GM19099 (cell line): ENCODE results near the gene PRDM1.

Experiments used
- POLR2A ChIP-seq: IDR thresholded peaks from 3 replicates; pipeline ENCODE4 v1.6.1; 2011; ENCODE audit warnings: low read depth; ENCODE audit not compliant: insufficient read length; ENCODE audit errors: extremely low read depth

The PRDM1 gene

DNA sequence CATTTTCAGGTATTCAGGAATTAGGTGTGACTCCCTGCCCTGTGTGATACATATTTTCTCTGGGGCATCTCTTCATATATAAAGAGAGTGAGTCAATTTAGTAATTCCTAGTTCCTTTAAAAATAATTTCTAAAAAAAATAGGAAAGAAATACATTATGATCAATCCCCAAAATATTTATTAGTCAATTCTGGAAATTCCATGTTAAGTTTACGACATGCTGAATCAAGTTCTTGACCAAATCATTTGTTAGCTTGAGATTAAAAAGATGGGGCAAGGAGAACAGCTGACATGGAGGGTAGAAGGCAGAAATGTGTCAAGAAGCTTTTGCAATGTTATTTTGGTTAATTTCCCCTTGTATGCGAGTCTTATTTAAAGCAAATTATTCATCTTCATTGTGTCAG is 22.7 kb upstream of the PRDM1 start:
- TF ChIP-seq POLR2A: no peak

DNA sequence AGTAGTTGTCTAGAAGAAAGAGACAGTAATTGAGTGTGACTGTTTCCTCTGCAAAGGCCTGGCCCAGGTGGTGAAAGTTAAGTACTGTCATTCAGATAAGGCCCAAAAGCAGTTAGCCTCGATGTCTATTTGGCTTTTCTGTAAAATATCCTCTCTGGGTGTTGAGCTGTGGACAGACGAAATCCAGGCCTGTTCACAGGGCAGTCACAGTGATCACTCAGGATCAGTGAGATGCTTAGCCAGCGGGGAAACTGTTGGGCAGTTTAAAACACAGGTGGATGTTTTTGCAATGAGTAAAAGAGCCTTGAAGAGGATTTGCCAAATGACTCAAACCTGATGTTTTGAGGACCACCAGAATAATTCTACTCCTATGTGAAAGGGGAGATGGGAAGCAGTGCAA is 22.0 kb upstream of the PRDM1 start:
- no peak for TF ChIP-seq POLR2A

DNA sequence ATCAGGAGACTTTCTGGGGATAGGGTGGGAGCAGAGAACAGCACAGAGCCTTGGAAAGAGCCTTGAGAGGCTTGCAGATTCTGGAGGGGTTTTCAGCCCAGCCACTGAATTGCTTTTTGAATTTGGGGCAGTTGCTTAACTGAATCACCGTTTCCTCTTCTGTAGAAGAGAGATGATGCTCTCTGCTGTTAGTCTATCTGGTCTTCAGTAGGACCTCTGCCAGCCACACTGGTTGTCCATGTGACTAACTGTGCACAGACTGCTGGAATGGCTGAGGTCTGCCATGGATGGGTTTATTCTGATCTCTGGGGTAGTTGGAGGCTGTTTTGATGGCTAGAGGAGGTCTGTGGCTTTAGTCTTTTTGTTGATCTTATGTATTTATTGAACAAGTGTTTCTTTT is 21.4 kb upstream of the PRDM1 start:
- no peak for TF ChIP-seq POLR2A

DNA sequence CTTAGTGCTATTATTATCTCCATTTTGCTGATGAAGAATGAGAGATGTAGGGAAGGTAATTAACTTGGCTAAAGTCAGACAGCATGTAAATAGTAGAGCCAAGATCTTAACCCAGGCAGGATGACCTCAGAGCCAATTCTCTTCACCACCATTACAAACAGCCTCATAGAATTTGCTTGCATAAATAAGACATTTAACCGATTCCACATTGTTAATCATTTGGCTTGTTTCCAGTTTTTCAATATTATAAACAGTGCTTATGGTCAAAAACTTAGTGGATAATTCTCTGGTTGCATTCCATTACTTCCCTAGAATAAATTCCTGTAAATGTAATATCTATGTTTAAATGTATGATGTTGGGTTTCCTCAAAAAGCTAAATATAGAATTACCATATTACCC is 19.1 kb upstream of the PRDM1 start:
- no peak for TF ChIP-seq POLR2A

DNA sequence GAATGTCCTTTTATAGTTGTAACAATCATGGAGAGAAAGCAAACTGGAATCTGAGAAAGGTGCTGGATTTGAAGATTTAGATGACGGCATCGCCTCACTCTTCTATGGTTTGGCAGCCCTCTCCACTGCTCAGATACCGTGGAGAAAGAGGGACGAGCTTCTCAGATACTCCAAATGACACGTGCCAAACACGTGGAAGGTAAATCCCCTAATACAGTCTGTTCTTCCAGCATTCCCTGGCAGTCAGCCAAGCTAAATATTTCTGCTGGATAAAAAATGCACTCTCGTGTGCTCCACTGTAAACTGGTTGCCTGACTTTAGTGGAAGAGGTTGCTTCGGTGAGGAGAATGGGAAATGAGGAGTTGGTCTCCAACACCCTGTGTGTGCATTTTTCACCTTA is 16.7 kb upstream of the PRDM1 start:
- TF ChIP-seq POLR2A: no peak

DNA sequence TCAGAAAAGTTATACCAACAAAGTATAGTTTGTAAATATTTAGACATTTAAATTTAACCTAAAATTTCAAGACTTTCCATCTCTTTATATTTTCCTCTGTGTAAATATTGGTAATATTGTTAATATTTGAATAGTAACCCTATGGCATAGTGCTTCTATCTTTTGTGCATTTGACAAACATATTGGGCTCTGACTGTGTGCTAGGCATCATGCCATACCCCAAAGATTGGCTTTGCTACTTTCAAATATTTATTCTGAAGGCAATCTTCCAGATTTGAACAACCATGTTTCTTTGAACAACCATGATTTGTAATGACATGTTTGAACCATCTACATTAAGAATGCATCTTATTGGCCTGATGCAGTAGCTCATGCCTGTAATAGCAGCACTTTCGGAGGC is 15.5 kb upstream of the PRDM1 start:
- TF ChIP-seq POLR2A: no peak

DNA sequence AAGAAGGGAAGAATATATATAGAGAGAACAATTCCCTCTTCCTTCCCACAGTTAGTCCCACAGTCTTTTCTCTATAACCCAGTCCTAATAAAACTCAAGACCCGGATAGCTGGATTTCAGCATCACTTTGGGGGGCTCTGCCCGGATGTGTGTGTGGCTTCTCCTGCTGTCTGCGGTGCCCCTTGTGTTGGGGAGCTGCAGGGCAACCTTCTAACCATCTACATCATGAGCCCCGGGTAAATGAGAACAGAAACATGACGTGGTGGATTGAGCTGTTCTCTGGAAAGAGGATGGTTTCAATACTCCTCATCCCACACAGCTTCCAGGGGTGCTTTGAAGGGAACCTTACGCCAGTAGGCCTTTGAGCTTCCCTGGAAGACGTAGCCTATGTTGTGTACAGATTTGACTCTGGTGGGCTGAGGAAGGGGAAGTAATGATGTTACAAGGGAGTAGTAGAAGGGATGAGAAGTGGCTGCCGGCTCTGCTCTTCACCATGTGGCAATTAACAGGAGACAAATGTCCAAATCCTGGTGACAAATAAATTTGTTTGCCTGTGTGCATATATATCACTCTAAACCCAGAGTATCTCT is 13.5 kb upstream of the PRDM1 start:
- no peak for TF ChIP-seq POLR2A

DNA sequence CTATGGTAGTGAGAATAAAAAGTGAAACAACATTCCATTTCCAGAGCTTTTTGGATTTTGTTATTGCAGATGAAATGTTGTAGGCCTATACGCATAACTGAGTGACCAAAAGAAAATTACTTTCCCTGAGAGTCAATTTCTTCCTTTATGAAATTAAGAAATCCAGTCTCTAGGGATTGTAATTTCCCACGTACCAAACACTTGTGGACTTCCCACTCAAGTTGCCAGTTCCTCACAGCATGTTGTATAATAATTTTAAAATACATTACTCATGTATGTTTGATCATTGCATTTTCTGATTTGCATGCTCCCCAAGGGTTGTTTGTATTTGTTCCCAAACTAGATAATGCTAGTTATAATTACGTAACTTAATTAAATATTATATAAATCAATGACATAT is 12.0 kb upstream of the PRDM1 start:
- TF ChIP-seq POLR2A: no peak

DNA sequence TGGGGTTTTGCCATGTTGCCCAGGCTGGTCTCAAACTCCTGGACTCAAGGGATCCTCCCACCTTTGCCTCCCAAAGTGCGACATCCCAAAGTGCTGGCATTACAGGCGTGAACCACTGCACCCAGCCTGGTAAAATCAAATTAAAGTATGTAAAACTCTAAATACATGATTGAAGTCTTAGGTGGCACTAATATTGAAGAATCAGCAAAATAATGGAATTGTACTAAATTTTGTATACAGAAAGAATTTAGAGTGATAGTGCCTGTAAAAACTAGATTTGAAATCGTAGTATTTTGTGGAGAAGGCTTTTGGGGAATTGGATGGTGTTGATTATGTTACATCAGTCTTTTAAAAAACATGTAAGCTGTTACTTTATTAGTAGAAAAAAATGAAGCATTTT is 10.0 kb upstream of the PRDM1 start:
- TF ChIP-seq POLR2A: no peak

DNA sequence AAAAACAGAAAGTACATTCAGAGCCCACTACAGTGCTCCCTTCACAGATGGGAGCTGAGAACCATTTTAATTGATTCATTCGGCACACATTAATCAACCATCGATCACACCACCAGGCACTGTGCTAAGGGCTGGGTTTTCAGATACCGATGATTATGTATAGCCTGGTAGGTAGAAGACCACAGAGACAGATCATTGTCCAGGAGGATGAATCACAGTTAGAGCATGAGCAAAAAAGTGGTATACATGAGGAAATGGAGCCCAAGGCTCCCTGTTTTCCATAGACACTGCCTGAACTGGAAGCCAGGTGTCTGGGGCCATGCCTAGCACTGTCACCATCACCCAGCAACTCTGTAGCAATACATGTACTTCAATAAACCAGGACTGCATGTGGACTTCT is 9.0 kb upstream of the PRDM1 start:
- TF ChIP-seq POLR2A: no peak

DNA sequence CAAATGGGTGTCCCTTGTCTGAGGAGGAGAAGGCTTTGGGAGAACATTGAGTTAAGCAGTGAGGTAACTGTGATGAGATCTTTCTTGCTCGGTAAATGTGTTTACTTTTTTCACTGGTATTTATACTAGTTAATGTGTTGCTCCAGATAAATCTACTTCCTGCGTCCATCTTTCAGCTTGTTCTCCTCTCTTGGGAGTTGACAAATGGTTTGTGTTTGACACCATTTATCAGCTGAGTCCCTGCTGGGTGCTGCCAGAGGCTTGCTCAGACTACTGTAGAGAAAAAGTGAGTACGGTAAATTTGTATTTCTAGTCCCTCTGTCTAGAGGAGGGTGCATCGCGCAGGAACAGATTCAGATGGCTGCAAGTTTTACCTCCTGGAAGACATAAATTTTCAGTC is 8.3 kb upstream of the PRDM1 start:
- TF ChIP-seq POLR2A: no peak

DNA sequence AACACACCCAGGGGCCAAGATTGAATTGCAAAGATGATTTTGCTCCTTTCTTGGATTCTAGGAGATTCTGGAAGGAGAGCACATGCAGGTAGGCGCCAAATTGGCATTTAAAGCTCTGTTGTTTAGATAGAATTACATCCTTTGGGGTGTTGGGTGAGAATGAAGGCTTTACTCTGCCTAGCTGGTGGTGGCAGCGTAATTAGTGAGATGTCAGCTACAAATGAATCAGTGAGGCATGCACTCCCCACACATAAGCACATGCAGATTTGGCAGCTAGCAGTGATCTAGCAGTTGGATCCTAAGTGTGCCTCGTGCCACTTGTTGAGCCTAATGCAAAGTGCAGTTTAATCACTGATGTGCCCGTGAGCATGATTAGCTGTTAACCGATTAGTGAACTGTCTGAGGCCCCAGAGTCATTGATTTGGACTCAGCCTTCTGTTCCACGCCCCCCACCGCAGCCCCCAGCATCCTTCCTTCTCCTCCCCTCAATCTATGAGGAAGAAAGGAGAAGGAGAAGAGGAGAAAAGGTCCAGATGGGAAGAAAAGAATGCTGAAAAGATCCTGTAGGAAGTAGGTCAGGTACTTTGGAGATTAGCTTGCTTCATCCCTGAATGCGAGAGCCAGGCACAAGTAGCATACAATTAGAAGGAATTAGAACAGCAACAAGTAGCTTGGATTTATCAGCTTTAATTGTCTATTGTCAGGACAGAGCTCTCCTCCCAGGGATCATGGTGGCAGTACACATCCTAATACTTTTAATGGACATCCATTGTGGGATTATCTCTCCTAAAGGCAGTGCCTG is 6.0 kb upstream of the PRDM1 start:
- TF ChIP-seq POLR2A: no peak

DNA sequence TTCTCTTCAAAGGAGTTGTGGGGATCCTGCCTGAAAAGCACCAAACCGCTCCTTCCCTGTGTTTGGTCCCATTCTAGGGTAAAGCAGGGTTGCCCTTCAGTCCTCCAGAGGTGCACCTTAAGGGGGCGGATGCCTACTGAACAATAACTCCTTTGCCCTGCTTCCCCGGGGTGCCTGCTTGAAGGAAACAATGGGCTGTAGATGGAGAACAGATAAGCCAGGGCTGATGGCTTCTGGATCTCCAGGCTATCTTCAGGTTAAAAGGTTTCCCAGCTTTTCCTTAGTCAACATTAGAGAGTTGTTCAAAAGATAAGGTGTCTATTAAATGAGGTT is 5.4 kb upstream of the PRDM1 start:
- no peak for TF ChIP-seq POLR2A

DNA sequence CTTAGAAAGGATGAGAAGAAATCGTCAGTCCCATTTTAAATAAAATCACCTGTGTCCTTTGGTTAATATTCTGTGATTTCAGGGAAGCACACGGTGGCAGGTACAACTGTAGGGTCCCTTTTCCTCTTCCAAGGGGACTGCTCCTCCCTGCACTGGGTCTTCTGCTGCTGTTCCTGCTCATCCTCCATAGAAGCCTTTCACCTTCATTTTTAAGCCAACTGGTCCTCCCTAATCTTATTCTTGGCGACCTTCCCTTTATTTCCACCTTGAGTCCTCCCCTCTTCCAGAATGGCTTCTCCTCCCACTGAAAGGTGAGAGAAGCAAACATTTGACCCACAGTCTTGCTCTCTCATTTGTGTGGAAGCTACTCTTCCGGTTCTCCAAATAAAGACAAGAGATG is 4.4 kb upstream of the PRDM1 start:
- no peak for TF ChIP-seq POLR2A

DNA sequence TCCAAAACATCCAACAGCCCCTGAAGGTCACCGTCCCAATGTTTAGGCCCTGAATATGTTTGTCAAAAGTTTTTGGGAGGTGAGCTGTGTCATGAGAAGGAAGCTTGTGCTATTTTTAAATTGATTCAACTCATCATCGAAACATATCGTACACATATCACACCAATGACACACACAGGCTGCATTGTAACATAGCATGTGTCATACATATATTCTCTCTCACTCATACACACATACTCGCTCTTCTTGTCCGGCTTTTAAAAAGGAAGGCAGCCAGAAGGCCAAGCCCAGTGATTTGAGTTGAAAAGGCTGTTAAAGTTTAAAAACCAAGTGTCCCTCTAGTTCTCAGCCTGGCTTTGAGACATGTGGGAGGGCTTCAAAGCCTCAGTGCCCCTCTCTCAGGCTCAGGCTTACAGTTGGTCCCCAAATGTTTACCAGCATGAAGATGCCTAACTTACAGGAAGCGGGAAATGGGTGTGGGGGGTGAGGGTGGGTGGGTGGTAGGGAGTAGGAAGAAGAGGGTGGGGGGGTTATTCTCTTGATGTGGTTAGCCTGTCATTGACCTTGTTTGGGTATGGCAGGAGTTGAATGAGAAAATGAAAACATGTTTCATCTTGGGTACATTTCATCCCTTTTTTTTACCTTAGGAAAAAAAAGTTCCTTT is 3.3 kb upstream of the PRDM1 start:
- no peak for TF ChIP-seq POLR2A

DNA sequence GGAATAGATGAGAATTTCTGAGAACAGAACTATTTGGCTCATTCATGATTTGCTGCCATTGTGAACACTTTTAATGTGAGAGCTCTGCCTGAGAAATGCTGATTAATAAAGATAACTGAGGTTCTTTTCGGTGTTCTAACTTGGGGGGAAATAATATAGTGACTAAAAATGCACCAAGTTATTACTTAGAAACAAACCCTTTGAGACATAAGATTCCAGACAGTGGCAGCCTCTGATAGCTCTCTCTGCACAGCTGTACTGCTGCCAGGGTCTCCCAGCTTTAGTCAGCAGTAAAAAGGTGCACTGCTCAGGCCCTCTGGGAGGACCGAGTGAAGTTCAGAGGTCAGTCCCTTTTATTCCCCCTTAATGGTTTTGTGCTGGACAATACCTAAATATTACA is 2.5 kb upstream of the PRDM1 start:
- no peak for TF ChIP-seq POLR2A
